Neural progenitor cell (in vitro differentiated cells): ENCODE measurements around the gene PRRC2B. TPM values are rescaled to one million over a fixed set of nuclear protein-coding genes. Genes with fewer than 3 reads are reported as not detected.

Experiments used
- DNase-seq: peaks from one replicate; pipeline ENCODE4 v3.0.0-alpha.2; 2016; ENCODE audit warnings: low spot score
- H2AFZ ChIP-seq: fragments of 200-600 bp; sonication (generic); replicated peaks from 2 replicates; pipeline ENCODE4 v1.6.1; 2016; ENCODE audit warnings: antibody characterized with exemption
- H3F3A ChIP-seq: fragments of 200-600 bp; sonication (generic); 2 replicates; pipeline ENCODE4 v1.6.1; 2016; ENCODE audit warnings: antibody characterized with exemption, low read depth
- H3K27ac ChIP-seq: fragments of 200-600 bp; sonication (generic); 2 replicates; pipeline ENCODE4 v1.5.1; 2016; ENCODE audit warnings: mild to moderate bottlenecking
- H3K27me3 ChIP-seq: fragments of 200-600 bp; sonication (generic); 2 replicates; pipeline ENCODE4 v1.6.1; 2016; ENCODE audit warnings: mild to moderate bottlenecking, moderate library complexity
- H3K36me3 ChIP-seq: fragments of 200-600 bp; sonication (generic); 2 replicates; pipeline ENCODE4 v1.5.1; 2016
- H3K4me1 ChIP-seq: fragments of 200-600 bp; sonication (generic); 2 replicates; pipeline ENCODE4 v1.6.1; 2016; ENCODE audit warnings: mixed run types
- H3K4me2 ChIP-seq: fragments of 200-600 bp; sonication (generic); 2 replicates; pipeline ENCODE4 v1.6.1; 2016
- H3K4me3 ChIP-seq: fragments of 200-600 bp; sonication (generic); 2 replicates; pipeline ENCODE4 v1.5.1; 2016
- H3K79me2 ChIP-seq: fragments of 200-600 bp; sonication (generic); 2 replicates; pipeline ENCODE4 v1.6.1; 2016; ENCODE audit warnings: low read depth
- H3K9ac ChIP-seq: fragments of 200-600 bp; sonication (generic); 2 replicates; pipeline ENCODE4 v1.6.1; 2016
- H3K9me3 ChIP-seq: fragments of 200-600 bp; sonication (generic); 2 replicates; pipeline ENCODE4 v1.5.1; 2016; ENCODE audit warnings: low read depth
- H4K20me1 ChIP-seq: fragments of 200-600 bp; sonication (generic); 2 replicates; pipeline ENCODE4 v1.6.1; 2016; ENCODE audit warnings: low read depth
- H3K27ac Mint-ChIP-seq: 3 replicates; pipeline ENCODE4 v1.8.0; 2021; ENCODE audit warnings: mixed read lengths
- H3K27me3 Mint-ChIP-seq: 2 replicates; pipeline ENCODE4 v1.8.0; 2022; ENCODE audit warnings: low read depth, mild to moderate bottlenecking, inconsistent platforms, moderate library complexity, mixed read lengths; ENCODE audit not compliant: insufficient read depth
- H3K36me3 Mint-ChIP-seq: 3 replicates; pipeline ENCODE4 v1.8.0; 2021; ENCODE audit warnings: mixed read lengths
- H3K4me1 Mint-ChIP-seq: 3 replicates; pipeline ENCODE4 v1.8.0; 2021; ENCODE audit warnings: mixed read lengths
- H3K4me3 Mint-ChIP-seq: 3 replicates; pipeline ENCODE4 v1.8.0; 2021; ENCODE audit warnings: mild to moderate bottlenecking, moderate library complexity, mixed read lengths
- H3K9me3 Mint-ChIP-seq: 3 replicates; pipeline ENCODE4 v1.8.0; 2020; ENCODE audit warnings: mixed read lengths
- CTCF ChIP-seq: fragments of 200-600 bp; sonication (generic); IDR thresholded peaks from 2 replicates; pipeline ENCODE4 v1.5.1; 2017; ENCODE audit warnings: antibody characterized with exemption, mild to moderate bottlenecking
- EZH2 ChIP-seq: fragments of 200-600 bp; sonication (generic); IDR thresholded peaks from 2 replicates; pipeline ENCODE4 v1.6.1; 2017; ENCODE audit warnings: antibody characterized with exemption, mild to moderate bottlenecking, moderate library complexity
- EZH2phosphoT487 ChIP-seq: fragments of 200-600 bp; sonication (generic); IDR thresholded peaks from 2 replicates; pipeline ENCODE4 v1.6.1; 2017; ENCODE audit warnings: antibody characterized with exemption
- total RNA-seq: library from RNA; depleted of rRNA; stranded (reverse); fragments of >200 nt; gene quantifications from 2 replicates; pipeline ENCODE4 v1.2.3, GENCODE V29; 2015; ENCODE audit warnings: low replicate concordance

Gene PRRC2B
- total RNA-seq, 1 donor from 2014 or later: 139 TPM

GRCh38 chr9:131528886-131529505 is 135.1 kb downstream of the PRRC2B start:
- Histone ChIP-seq H3K4me1 (peaks cover 5% of the 10 kb centered on the region), H3K27me3 (no peaks in the 10 kb centered on the region), H3K4me3 (no peak overlapping the region), H4K20me1 (peaks cover 14% of the 10 kb centered on the region), H3K79me2 (peaks cover 19% of the 10 kb centered on the region), H3K9me3 (no peaks in the 10 kb centered on the region), H3F3A (peaks cover 8% of the 10 kb centered on the region), H3K27ac (no peak overlapping the region), H3K36me3 (no peaks in the 10 kb centered on the region), H2AFZ (no peak overlapping the region), H3K9ac (no peak overlapping the region), H3K4me2 (no peak overlapping the region)
- H3K4me3 Mint-ChIP-seq: peak overlapping the region; percentile 91
- H3K9me3 Mint-ChIP-seq: no peaks in the 10 kb centered on the region
- peaks cover 8% of the 10 kb centered on the region for H3K27me3 Mint-ChIP-seq
- TF ChIP-seq EZH2phosphoT487: no peak
- TF ChIP-seq CTCF: no peak
- TF ChIP-seq EZH2: no peak
- H3K27ac Mint-ChIP-seq: no peak overlapping the region
- DNase-seq: no peak
- H3K4me1 Mint-ChIP-seq: peaks cover 10% of the 10 kb centered on the region
- peaks cover 12% of the 10 kb centered on the region for H3K36me3 Mint-ChIP-seq

GRCh38 chr9:131529597-131530545 is 136.0 kb downstream of the PRRC2B start:
- Histone ChIP-seq H3K4me1 (peaks cover 5% of the 10 kb centered on the region), H3K4me2 (peak overlapping the region; percentile 83), H3K4me3 (peak overlapping the region; percentile 97), H4K20me1 (peaks cover 14% of the 10 kb centered on the region), H3F3A (no peaks in the 10 kb centered on the region), H2AFZ (no peak overlapping the region), H3K36me3 (no peaks in the 10 kb centered on the region), H3K27ac (no peak overlapping the region), H3K27me3 (no peaks in the 10 kb centered on the region), H3K79me2 (peaks cover 19% of the 10 kb centered on the region), H3K9ac (peak overlapping the region; percentile 88), H3K9me3 (no peaks in the 10 kb centered on the region)
- Mint-ChIP-seq H3K4me1 (peaks cover 16% of the 10 kb centered on the region), H3K9me3 (no peaks in the 10 kb centered on the region), H3K4me3 (peak overlapping the region; percentile 91), H3K36me3 (peaks cover 12% of the 10 kb centered on the region), H3K27me3 (peaks cover 9% of the 10 kb centered on the region), H3K27ac (no peak overlapping the region)
- TF ChIP-seq EZH2phosphoT487 (no peak), CTCF (no peak), EZH2 (no peak)
- DNase-seq: no peak

GRCh38 chr9:131530546-131530919 is 136.6 kb downstream of the PRRC2B start:
- TF ChIP-seq EZH2phosphoT487 (no peak), EZH2 (no peak), CTCF (peak; percentile 14)
- Histone ChIP-seq H3F3A (no peaks in the 10 kb centered on the region), H3K9me3 (no peaks in the 10 kb centered on the region), H3K4me3 (peak overlapping the region; percentile 97), H3K27ac (no peak overlapping the region), H3K4me1 (peaks cover 5% of the 10 kb centered on the region), H2AFZ (peak overlapping the region; percentile 71), H3K27me3 (no peaks in the 10 kb centered on the region), H3K36me3 (no peaks in the 10 kb centered on the region), H4K20me1 (peaks cover 14% of the 10 kb centered on the region), H3K79me2 (peaks cover 19% of the 10 kb centered on the region), H3K4me2 (peak overlapping the region; percentile 83), H3K9ac (peak overlapping the region; percentile 88)
- peaks cover 17% of the 10 kb centered on the region for H3K4me1 Mint-ChIP-seq
- H3K9me3 Mint-ChIP-seq: no peaks in the 10 kb centered on the region
- H3K27me3 Mint-ChIP-seq: peaks cover 7% of the 10 kb centered on the region
- peak; percentile 75 for DNase-seq
- peaks cover 12% of the 10 kb centered on the region for H3K36me3 Mint-ChIP-seq
- peak overlapping the region; percentile 91 for H3K4me3 Mint-ChIP-seq
- H3K27ac Mint-ChIP-seq: no peak overlapping the region
